Liver (tissue), 9 donors: ENCODE measurements around the gene CEMIP. TPM values are rescaled to one million over a fixed set of nuclear protein-coding genes. Genes with fewer than 3 reads are reported as not detected.

ENCODE experiments used
- DNase-seq: peaks from one replicate; pipeline ENCODE4 v3.0.0-alpha.2; 2017; ENCODE audit warnings: low spot score
- H3K27ac ChIP-seq, 2 donors: one replicate each; pipeline ENCODE4 v1.7.0; 2013; ENCODE audit warnings: inconsistent platforms in 2 of 2, low read length in 2 of 2, control low read depth in 1 of 2, low read depth in 1 of 2, mild to moderate bottlenecking in 1 of 2
- H3K27me3 ChIP-seq, 4 donors: one replicate each; pipeline versions ENCODE4 v1.6.1 to v1.7.0; 2013; ENCODE audit warnings: low read length in 3 of 4, inconsistent platforms in 1 of 4, mild to moderate bottlenecking in 1 of 4, moderate library complexity in 1 of 4; ENCODE audit not compliant: control insufficient read depth in 4 of 4, insufficient read depth in 4 of 4
- H3K36me3 ChIP-seq, 4 donors: one replicate each; pipeline versions ENCODE4 v1.6.1 to v1.7.0; 2013; ENCODE audit warnings: low read length in 3 of 4, mild to moderate bottlenecking in 3 of 4, low read depth in 1 of 4, moderate library complexity in 1 of 4; ENCODE audit not compliant: control insufficient read depth in 4 of 4, insufficient read depth in 3 of 4
- H3K4me1 ChIP-seq, 4 donors: one replicate each; pipeline versions ENCODE4 v1.6.1 to v1.7.0; 2013; ENCODE audit warnings: low read length in 3 of 4, mild to moderate bottlenecking in 3 of 4, moderate library complexity in 1 of 4; ENCODE audit not compliant: control insufficient read depth in 4 of 4, insufficient read depth in 4 of 4
- H3K4me3 ChIP-seq, 3 donors: one replicate each; pipeline versions ENCODE4 v1.6.1 to v1.7.0; 2013; ENCODE audit warnings: low read length in 3 of 3, control low read depth in 1 of 3, low read depth in 1 of 3, mild to moderate bottlenecking in 1 of 3
- H3K9ac ChIP-seq, 2 donors: one replicate each; pipeline ENCODE4 v1.7.0; 2013; ENCODE audit warnings: low read length in 2 of 2, mild to moderate bottlenecking in 2 of 2, moderate library complexity in 2 of 2, control low read depth in 1 of 2, low read depth in 1 of 2
- H3K9me3 ChIP-seq, 4 donors: one replicate each; pipeline versions ENCODE4 v1.6.1 to v1.7.0; 2013; ENCODE audit warnings: low read length in 3 of 4; ENCODE audit not compliant: control insufficient read depth in 4 of 4
- EGR1 ChIP-seq, 2 donors: IDR thresholded peaks; 2 replicates each; pipeline ENCODE4 v1.6.1; 2016 to 2018; ENCODE audit warnings: antibody characterized with exemption in 2 of 2, low read depth in 2 of 2
- FOXA1 ChIP-seq: IDR thresholded peaks from 2 replicates; pipeline ENCODE4 v1.6.1; 2016; ENCODE audit warnings: antibody characterized with exemption
- FOXA2 ChIP-seq: IDR thresholded peaks from 2 replicates; pipeline ENCODE4 v1.6.1; 2016; ENCODE audit warnings: antibody characterized with exemption
- HNF4A ChIP-seq, 2 donors: conservative IDR thresholded peaks; 2 replicates each; pipeline ENCODE4 v1.6.1; 2016; ENCODE audit warnings: antibody characterized with exemption in 2 of 2, mild to moderate bottlenecking in 2 of 2
- HNF4G ChIP-seq: IDR thresholded peaks from 2 replicates; pipeline ENCODE4 v1.6.1; 2016; ENCODE audit warnings: antibody characterized with exemption
- MAX ChIP-seq: IDR thresholded peaks from 2 replicates; pipeline ENCODE4 v1.6.1; 2016; ENCODE audit warnings: antibody characterized with exemption
- NR2F2 ChIP-seq: IDR thresholded peaks from 2 replicates; pipeline ENCODE4 v1.6.1; 2016; ENCODE audit warnings: antibody characterized with exemption
- RAD21 ChIP-seq, 2 donors: IDR thresholded peaks; 2 replicates each; pipeline ENCODE4 v1.6.1; 2016; ENCODE audit warnings: antibody characterized with exemption in 2 of 2, mild to moderate bottlenecking in 2 of 2
- RXRA ChIP-seq, 2 donors: IDR thresholded peaks; 2 replicates each; pipeline ENCODE4 v1.6.1; 2017 to 2018; ENCODE audit warnings: antibody characterized with exemption in 2 of 2, mild to moderate bottlenecking in 1 of 2
- SP1 ChIP-seq: IDR thresholded peaks from 2 replicates; pipeline ENCODE4 v1.6.1; 2018; ENCODE audit warnings: antibody characterized with exemption, mild to moderate bottlenecking
- ZBTB33 ChIP-seq: IDR thresholded peaks from 2 replicates; pipeline ENCODE4 v1.6.1; 2016; ENCODE audit warnings: antibody characterized with exemption
- WGBS: extraction: QIAGEN DNeasy Blood & Tissue Kit; methylation state at CpG from one replicate; pipeline ENCODE4 v1.1.7; 2013; 5-methylcytosine and 5-hydroxymethylcytosine counted together
- polyA plus RNA-seq, 2 donors: library from polyadenylated mRNA; stranded (reverse) in 1 of 2; unstranded in 1 of 2; fragments of 200-250 nt in 1 of 2; fragments of >200 nt in 1 of 2; fragmentation: Nextera tagmentation in 1 of 2; extraction: Ambion mirVana in 1 of 2; gene quantifications; one replicate each; pipeline versions ENCODE4 v1.2.1 to v1.2.3, GENCODE V29; 2013 to 2015
- total RNA-seq, 2 donors: library from RNA; depleted of rRNA; stranded (reverse); fragments of >200 nt; gene quantifications; one replicate each; pipeline ENCODE4 v1.2.3, GENCODE V29; 2014
- TF ChIP-seq, protein P1 (sequence below): fragments of 150-350 bp; IDR thresholded peaks from 2 replicates; pipeline ENCODE4 v1.5.1; 2017; ENCODE audit warnings: improper control_type of control experiment, low read depth, low read length; ENCODE audit not compliant: missing input control
- donor health status: healthy.
- donor health status: healthy.
- donor health status: healthy.
- donor health status: healthy.
- donor health status: healthy.

The CEMIP gene
- total and polyA plus RNA-seq, 4 donors: under 0.01 to 0.89 (median 0.21) TPM

DNA sequence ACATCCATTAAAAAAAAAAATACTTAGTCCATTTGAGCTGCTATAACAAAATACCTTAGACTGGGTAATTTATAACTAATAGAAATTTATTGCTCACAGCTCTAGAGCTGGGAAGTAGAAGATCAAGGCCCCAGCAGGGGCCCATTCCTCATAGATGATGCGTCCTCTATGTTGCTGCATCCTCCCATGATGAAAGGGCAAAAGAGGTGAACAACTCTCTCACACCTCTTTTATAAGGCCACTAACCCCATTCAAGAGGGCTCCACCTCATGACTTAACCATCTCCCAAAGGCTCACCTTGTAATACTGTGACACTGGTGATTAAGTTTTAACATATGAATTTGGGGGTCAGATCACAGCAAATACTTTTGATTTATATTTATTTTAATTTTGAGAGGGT is 218.5 kb downstream of the CEMIP start:
- H3K4me3 ChIP-seq: no peak overlapping the region
- peaks cover 5 to 14% (median 9%) of the 10 kb centered on the region in 4 donors for H3K4me1 ChIP-seq
- DNase-seq: no peak
- 97% methylated on average over 1 of the region's 1 CpG for WGBS
- no peak overlapping the region for H3K27ac ChIP-seq
- no peaks in the 10 kb centered on the region for H3K9me3 ChIP-seq
- TF ChIP-seq FOXA2: no peak
- no peak for TF ChIP-seq FOXA1
- TF ChIP-seq MAX: no peak
- no peak for TF ChIP-seq NR2F2
- TF ChIP-seq, protein P1, sequence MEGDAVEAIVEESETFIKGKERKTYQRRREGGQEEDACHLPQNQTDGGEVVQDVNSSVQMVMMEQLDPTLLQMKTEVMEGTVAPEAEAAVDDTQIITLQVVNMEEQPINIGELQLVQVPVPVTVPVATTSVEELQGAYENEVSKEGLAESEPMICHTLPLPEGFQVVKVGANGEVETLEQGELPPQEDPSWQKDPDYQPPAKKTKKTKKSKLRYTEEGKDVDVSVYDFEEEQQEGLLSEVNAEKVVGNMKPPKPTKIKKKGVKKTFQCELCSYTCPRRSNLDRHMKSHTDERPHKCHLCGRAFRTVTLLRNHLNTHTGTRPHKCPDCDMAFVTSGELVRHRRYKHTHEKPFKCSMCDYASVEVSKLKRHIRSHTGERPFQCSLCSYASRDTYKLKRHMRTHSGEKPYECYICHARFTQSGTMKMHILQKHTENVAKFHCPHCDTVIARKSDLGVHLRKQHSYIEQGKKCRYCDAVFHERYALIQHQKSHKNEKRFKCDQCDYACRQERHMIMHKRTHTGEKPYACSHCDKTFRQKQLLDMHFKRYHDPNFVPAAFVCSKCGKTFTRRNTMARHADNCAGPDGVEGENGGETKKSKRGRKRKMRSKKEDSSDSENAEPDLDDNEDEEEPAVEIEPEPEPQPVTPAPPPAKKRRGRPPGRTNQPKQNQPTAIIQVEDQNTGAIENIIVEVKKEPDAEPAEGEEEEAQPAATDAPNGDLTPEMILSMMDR: no peak
- no peaks in the 10 kb centered on the region for H3K36me3 ChIP-seq
- no peaks in the 10 kb centered on the region for H3K27me3 ChIP-seq
- H3K9ac ChIP-seq: no peak overlapping the region

DNA sequence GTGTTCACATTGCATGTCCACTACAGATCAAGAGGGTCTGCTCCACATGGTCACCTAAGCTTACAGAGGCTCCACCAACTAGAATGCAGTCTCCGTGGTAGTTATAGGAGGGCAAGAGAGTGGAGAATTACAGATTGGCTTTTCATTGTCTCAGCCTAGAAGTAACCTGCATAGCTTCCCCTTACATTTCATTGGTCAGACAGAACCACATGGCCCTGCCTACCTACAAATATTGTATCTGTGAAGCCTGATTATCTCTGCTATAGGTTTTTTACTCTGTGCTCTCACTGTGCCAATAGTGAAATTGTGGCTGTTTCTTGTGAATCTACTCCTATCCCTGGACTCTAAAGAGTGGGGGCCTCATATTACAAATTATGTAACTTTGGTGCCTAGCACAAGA is 219.1 kb downstream of the CEMIP start:
- TF ChIP-seq MAX: no peak
- H3K9me3 ChIP-seq: no peaks in the 10 kb centered on the region
- no peak overlapping the region for H3K9ac ChIP-seq

GRCh38 chr15:80999623-81000036 is 220.5 kb downstream of the CEMIP start:
- 38% methylated on average over 13 of the region's 13 CpGs for WGBS
- Histone ChIP-seq H3K36me3 (no peaks in the 10 kb centered on the region), H3K27ac (peak overlapping the region; percentile 94 to 95), H3K9ac (peak overlapping the region; percentile 17 to 53), H3K27me3 (no peaks in the 10 kb centered on the region), H3K4me1 (peaks cover 16 to 29% (median 23%) of the 10 kb centered on the region in 4 donors), H3K9me3 (no peaks in the 10 kb centered on the region), H3K4me3 (peak overlapping the region in 2 of 3 donors; percentile 76 to 94)
- no peak for DNase-seq
- TF ChIP-seq HNF4A (conservative IDR thresholded peaks at IDR 0.05) (no peak), RXRA (IDR thresholded peaks at IDR 0.05) (no peak), NR2F2 (no peak), ZBTB33 (no peak), RAD21 (IDR thresholded peaks at IDR 0.05) (no peak), HNF4G (no peak), FOXA2 (no peak), FOXA1 (no peak), EGR1 (IDR thresholded peaks at IDR 0.05; ENCODE audit: low read depth in 2 of 2) (no peak), SP1 (no peak)
- TF ChIP-seq, protein P1: no peak

More for the DNA sequence above, 219.1 kb downstream of the CEMIP start:
- no peak for DNase-seq
- Histone ChIP-seq H3K27ac (peak overlapping the region; percentile 50 to 56), H3K4me1 (peaks cover 9 to 19% (median 14%) of the 10 kb centered on the region in 4 donors), H3K4me3 (no peak overlapping the region), H3K27me3 (no peaks in the 10 kb centered on the region), H3K36me3 (no peaks in the 10 kb centered on the region)
- WGBS: 92% methylated on average over 1 of the region's 1 CpG
